Upper lobe of left lung (tissue), 6 donors: ENCODE measurements around the gene PIWIL4. TPM values are rescaled to one million over a fixed set of nuclear protein-coding genes. Genes with fewer than 3 reads are reported as not detected.

Experiments
- ATAC-seq, 2 donors: fragments of 200-7000 bp; cut with Tn5 transposase; one replicate each; pipeline ENCODE4 v1.9.1; 2022; ENCODE audit warnings: mild to moderate bottlenecking in 2 of 2, moderate library complexity in 2 of 2; ENCODE audit not compliant: low FRiP score in 2 of 2
- DNase-seq, 2 donors: peaks; one replicate each; pipeline ENCODE4 v3.0.0-alpha.2; 2019 to 2020
- H3K27ac ChIP-seq, 4 donors: fragments of 200-600 bp; sonication (generic); one replicate each; pipeline ENCODE4 v1.5.1; 2016 to 2019
- H3K27me3 ChIP-seq, 4 donors: fragments of 200-600 bp; sonication (generic); one replicate each; pipeline ENCODE4 v1.5.1; 2017 to 2019
- H3K36me3 ChIP-seq, 4 donors: fragments of 200-600 bp; sonication (generic); one replicate each; pipeline ENCODE4 v1.5.1; 2016 to 2019
- H3K4me1 ChIP-seq, 4 donors: fragments of 200-600 bp; sonication (generic); one replicate each; pipeline ENCODE4 v1.5.1; 2018 to 2019
- H3K4me3 ChIP-seq, 4 donors: fragments of 200-600 bp; sonication (generic); one replicate each; pipeline ENCODE4 v1.5.1; 2017 to 2019; ENCODE audit warnings: mild to moderate bottlenecking in 2 of 4, moderate library complexity in 1 of 4
- H3K9me3 ChIP-seq, 4 donors: fragments of 200-600 bp; sonication (generic); one replicate each; pipeline ENCODE4 v1.5.1; 2018 to 2019
- EP300 ChIP-seq, 4 donors: sonication (generic); formaldehyde crosslinking; IDR thresholded peaks; one replicate each; pipeline ENCODE4 v1.5.1; 2017; ENCODE audit warnings: antibody characterized with exemption in 4 of 4, control low read depth in 2 of 4
- POLR2A ChIP-seq, 4 donors: fragments of 450-650 bp; IDR thresholded peaks; one replicate each; pipeline ENCODE4 v1.5.1; 2016 to 2017; ENCODE audit warnings: antibody characterized with exemption in 4 of 4, mild to moderate bottlenecking in 2 of 4
- POLR2AphosphoS5 ChIP-seq, 2 donors: sonication (generic); formaldehyde crosslinking; IDR thresholded peaks; one replicate each; pipeline ENCODE4 v1.5.1; 2017; ENCODE audit warnings: antibody characterized with exemption in 2 of 2
- WGBS, 2 donors: methylation state at CpG; one replicate each; pipeline ENCODE4 v1.1.5; 2017 to 2018; 5-methylcytosine and 5-hydroxymethylcytosine counted together
- total RNA-seq, 6 donors: library from RNA; depleted of rRNA in 4 of 6; stranded (reverse); fragments of >200 nt in 4 of 6; gene quantifications; one replicate each; pipeline versions ENCODE4 v1.1.0 to v1.2.1, GENCODE V29; 2016 to 2021
- TF ChIP-seq, protein P1 (sequence below), 6 experiments: fragments of 450-650 bp in 4 of 6; fragments of 200-600 bp in 2 of 6; sonication (generic) in 2 of 6; IDR thresholded peaks; one replicate each; pipeline ENCODE4 v1.5.1; 2016 to 2019; ENCODE audit warnings: antibody characterized with exemption in 6 of 6
- donor health status: DM: no; HTN: no; CAD: no; lungs with moderate emphysema.
- donor health status: DM: no; HTN: yes; CAD: no; lungs with severe emphysema.

Gene PIWIL4
- total RNA-seq, 6 donors from 2014 or later: 1.5 to 9.4 (median 4.8) TPM

DNA sequence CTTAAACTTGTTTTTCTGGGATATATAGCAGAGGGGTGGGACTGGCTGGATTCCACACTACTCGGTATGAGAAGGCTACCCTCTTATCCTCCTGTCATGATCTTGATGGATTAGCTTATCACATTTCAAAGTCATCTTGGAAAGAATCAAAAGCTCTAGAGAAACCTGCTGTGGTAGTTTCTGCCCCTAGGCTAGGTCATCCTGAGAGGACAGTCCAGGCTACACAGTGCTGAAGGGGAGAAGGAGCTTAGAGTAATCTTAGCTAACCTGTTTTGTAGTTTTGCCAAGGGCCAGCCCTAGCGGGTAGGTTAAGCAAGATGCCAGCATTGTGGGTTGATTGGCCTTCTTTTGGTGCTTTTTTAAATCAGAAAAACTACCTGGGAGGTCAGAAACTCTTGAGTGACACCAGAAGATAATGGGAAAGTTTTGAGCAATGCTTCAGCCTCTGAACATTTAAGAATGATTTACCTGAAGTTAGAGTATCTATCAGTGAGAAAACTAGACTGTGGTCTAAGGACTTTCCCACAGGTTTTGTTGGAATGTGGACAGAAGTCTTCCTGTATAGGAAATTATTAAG, 21.3 kb downstream of the PIWIL4 start:
- ATAC-seq (no peak), DNase-seq (no peak)
- no peak for TF ChIP-seq POLR2A (IDR thresholded peaks at IDR 0.05)
- no peak for TF ChIP-seq EP300 (IDR thresholded peaks at IDR 0.05)
- peaks cover 0 to 12% (median 0%) of the 10 kb centered on the region in 4 donors for H3K36me3 ChIP-seq
- H3K4me1 ChIP-seq: peaks cover 0 to 3% (median 0%) of the 10 kb centered on the region in 4 donors
- WGBS, 2 donors: 59 to 61% methylated on average over 2 of the region's 2 CpGs
- no peak overlapping the region for H3K4me3 ChIP-seq
- H3K27me3 ChIP-seq: no peaks in the 10 kb centered on the region
- no peaks in the 10 kb centered on the region for H3K9me3 ChIP-seq
- no peak overlapping the region for H3K27ac ChIP-seq

DNA sequence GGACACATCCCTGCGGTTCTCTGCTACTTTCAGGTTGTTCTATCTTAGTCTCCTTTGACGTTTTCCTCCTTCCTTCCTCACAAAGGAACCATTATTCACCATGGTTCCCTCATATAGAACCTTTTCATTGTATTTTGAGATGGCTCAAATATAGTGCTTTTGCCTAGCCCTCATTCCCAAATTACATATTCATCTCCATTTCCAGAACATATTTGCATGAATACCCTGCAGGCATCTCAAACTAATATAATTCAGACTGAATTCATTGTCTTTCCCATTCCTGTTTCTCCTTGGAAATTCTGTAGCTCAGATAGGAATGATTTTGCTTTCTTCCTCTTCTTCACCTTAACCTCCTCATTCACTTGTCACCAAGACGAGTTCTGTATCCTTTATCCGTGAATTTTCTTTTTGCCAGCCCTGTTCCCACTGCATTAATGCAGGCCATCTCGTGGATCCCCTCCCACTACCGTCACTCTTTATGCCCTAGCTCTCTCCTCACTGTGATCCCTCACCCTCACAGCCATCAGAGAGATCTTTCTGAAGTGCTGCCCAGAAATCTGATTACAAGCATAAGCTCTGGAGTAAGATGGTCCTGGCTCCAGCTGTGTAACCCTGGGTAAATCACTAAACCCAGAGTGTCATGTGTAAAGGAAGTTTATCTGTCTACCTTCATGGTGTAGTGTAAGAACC, 23.3 kb downstream of the PIWIL4 start:
- no peak overlapping the region for H3K27ac ChIP-seq
- H3K36me3 ChIP-seq: peaks cover 0 to 17% (median 0%) of the 10 kb centered on the region in 4 donors
- H3K9me3 ChIP-seq: no peaks in the 10 kb centered on the region
- H3K4me1 ChIP-seq: no peaks in the 10 kb centered on the region
- DNase-seq: no peak
- H3K27me3 ChIP-seq: no peaks in the 10 kb centered on the region
- no peak for ATAC-seq
- no peak for TF ChIP-seq EP300 (IDR thresholded peaks at IDR 0.05)
- no peak for TF ChIP-seq POLR2AphosphoS5 (IDR thresholded peaks at IDR 0.05)
- TF ChIP-seq, protein P1, sequence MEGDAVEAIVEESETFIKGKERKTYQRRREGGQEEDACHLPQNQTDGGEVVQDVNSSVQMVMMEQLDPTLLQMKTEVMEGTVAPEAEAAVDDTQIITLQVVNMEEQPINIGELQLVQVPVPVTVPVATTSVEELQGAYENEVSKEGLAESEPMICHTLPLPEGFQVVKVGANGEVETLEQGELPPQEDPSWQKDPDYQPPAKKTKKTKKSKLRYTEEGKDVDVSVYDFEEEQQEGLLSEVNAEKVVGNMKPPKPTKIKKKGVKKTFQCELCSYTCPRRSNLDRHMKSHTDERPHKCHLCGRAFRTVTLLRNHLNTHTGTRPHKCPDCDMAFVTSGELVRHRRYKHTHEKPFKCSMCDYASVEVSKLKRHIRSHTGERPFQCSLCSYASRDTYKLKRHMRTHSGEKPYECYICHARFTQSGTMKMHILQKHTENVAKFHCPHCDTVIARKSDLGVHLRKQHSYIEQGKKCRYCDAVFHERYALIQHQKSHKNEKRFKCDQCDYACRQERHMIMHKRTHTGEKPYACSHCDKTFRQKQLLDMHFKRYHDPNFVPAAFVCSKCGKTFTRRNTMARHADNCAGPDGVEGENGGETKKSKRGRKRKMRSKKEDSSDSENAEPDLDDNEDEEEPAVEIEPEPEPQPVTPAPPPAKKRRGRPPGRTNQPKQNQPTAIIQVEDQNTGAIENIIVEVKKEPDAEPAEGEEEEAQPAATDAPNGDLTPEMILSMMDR (IDR thresholded peaks at IDR 0.05): no peak
- no peak for TF ChIP-seq POLR2A (IDR thresholded peaks at IDR 0.05)
- H3K4me3 ChIP-seq: no peak overlapping the region
- 64 to 74% methylated on average over 6 of the region's 6 CpGs for WGBS, 2 donors

DNA sequence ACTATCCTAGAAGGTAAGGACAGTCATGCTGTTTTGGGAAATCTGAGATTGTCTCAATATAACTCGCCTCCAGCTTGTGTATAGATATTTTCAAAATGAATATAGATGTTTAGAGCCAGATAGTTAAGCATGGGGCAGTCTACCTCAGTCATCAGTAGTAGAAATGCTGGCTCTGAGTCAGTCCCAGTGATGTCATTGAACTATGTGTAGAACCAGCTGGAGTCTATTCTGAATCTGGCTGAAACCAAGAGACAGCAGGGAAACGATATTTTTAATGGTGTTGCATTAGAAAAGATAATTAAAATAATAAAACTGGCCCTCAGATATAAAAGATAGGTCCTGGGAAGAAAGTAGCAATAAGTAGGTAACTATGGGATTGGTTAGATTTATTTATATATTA, 25.9 kb downstream of the PIWIL4 start:
- peaks cover 0 to 20% (median 0%) of the 10 kb centered on the region in 4 donors for H3K36me3 ChIP-seq
- no peak for DNase-seq
- no peaks in the 10 kb centered on the region for H3K4me1 ChIP-seq
- no peak for ATAC-seq
- TF ChIP-seq POLR2A (IDR thresholded peaks at IDR 0.05) (no peak), EP300 (IDR thresholded peaks at IDR 0.05) (no peak), POLR2AphosphoS5 (IDR thresholded peaks at IDR 0.05) (no peak)
- TF ChIP-seq, protein P1 (IDR thresholded peaks at IDR 0.05): no peak
- H3K27ac ChIP-seq: no peak overlapping the region
- no peaks in the 10 kb centered on the region for H3K27me3 ChIP-seq
- H3K9me3 ChIP-seq: no peaks in the 10 kb centered on the region
- WGBS, 2 donors: 76 to 79% methylated on average over 2 of the region's 2 CpGs
- H3K4me3 ChIP-seq: no peak overlapping the region

DNA sequence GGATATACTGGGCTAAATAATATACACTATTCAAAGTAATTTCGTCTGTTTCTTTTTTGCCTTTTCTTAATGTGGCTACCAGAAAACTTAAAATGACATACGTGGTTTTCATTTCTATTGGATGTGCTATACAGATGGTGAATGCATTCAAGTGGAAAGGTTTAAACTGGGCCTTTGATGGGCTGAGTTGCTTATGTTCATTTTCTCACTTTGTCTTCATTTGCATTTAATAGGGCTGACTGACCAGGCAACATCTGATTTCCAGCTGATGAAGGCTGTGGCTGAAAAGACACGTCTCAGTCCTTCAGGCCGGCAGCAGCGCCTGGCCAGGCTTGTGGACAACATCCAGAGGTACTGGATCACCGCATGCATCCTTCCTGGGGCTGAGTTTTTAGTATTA, 27.9 kb downstream of the PIWIL4 start:
- ATAC-seq (no peak), DNase-seq (peak in 1 of 2 donors; percentile 22)
- H3K27me3 ChIP-seq: no peaks in the 10 kb centered on the region
- H3K36me3 ChIP-seq: peaks cover 0 to 12% (median 0%) of the 10 kb centered on the region in 4 donors
- no peaks in the 10 kb centered on the region for H3K4me1 ChIP-seq
- WGBS, 2 donors: 93 to 97% methylated on average over 5 to 6 of the region's 6 CpGs
- H3K27ac ChIP-seq: no peak overlapping the region
- TF ChIP-seq, protein P1 (IDR thresholded peaks at IDR 0.05): no peak
- TF ChIP-seq POLR2AphosphoS5 (IDR thresholded peaks at IDR 0.05): no peak
- TF ChIP-seq EP300 (IDR thresholded peaks at IDR 0.05): no peak
- TF ChIP-seq POLR2A (IDR thresholded peaks at IDR 0.05): no peak
- no peaks in the 10 kb centered on the region for H3K9me3 ChIP-seq
- no peak overlapping the region for H3K4me3 ChIP-seq

DNA sequence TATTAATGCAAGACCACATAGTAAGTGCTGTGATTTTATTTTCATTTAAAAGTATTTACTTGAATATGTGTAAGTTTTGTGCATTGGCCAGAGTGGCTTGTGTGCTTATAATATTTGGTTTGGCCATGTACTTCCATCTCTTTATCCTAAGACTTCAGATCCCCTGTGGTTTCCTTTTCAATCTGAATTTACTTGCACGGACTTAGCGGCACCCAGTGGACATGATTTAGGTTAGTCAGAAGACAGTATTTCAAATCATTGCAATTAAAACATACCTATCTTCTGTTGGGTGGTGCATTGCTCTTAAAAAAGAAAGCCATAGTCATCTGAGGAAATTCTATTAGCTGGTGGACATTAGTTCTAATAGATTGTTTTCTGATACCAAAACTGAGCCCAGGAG, 30.7 kb downstream of the PIWIL4 start:
- no peaks in the 10 kb centered on the region for H3K27me3 ChIP-seq
- H3K4me3 ChIP-seq: no peak overlapping the region
- TF ChIP-seq POLR2A (IDR thresholded peaks at IDR 0.05) (no peak), POLR2AphosphoS5 (IDR thresholded peaks at IDR 0.05) (no peak), EP300 (IDR thresholded peaks at IDR 0.05) (no peak)
- TF ChIP-seq, protein P1 (IDR thresholded peaks at IDR 0.05): no peak
- H3K4me1 ChIP-seq: peaks cover 0 to 3% (median 0%) of the 10 kb centered on the region in 4 donors
- 46 to 49% methylated on average over 2 of the region's 2 CpGs for WGBS, 2 donors
- peaks cover 0 to 8% (median 0%) of the 10 kb centered on the region in 4 donors for H3K36me3 ChIP-seq
- DNase-seq (no peak), ATAC-seq (no peak)
- no peak overlapping the region for H3K27ac ChIP-seq
- H3K9me3 ChIP-seq: no peaks in the 10 kb centered on the region
